Posterior vena cava (tissue), 2 donors: Measurements from ENCODE around the gene GALNT9. TPM values are rescaled to one million over a fixed set of nuclear protein-coding genes. Genes with fewer than 3 reads are reported as not detected.
A peak's percentile ranks its signal among the peaks of the same experiment; 100 is the strongest.

Experiments used
- DNase-seq: peaks from one replicate; pipeline ENCODE4 v3.0.0-alpha.2; 2020; ENCODE audit warnings: low spot score
- intact Hi-C, 2 donors: fragments of 100-400 bp; cut with DNase I; formaldehyde crosslinking; loops; one replicate each; pipeline versions ENCODE4 v1.14.1 to v1.14.2; 2022 to 2023
- long read RNA-seq, 2 donors: library from polyadenylated mRNA; unstranded; transcript quantifications; one replicate each; pipeline ENCODE4 v2.0.0, GENCODE V29; 2020 to 2021
- total RNA-seq, 2 donors: library from RNA; stranded (reverse); fragmentation: NEBNext Ultra II Directional; extraction: Animal tissue kit (Norgen Biotek cat#: 25700); gene quantifications; one replicate each; pipeline ENCODE4 v1.2.1, GENCODE V29; 2021
- donor health status: DM: yes; HTN: yes; CAD: no.
- donor health status: DM: yes; HTN: yes; CAD: no.

The GALNT9 gene
- total RNA-seq, result not detected
- long read RNA-seq, donor 1, result 0 reads
- long read RNA-seq, donor 2, partial matches to known transcripts, result 0 of 1 reads
- long read RNA-seq, donor 2, other reads (novel, unspliced or antisense), result 1 of 1 reads

DNA sequence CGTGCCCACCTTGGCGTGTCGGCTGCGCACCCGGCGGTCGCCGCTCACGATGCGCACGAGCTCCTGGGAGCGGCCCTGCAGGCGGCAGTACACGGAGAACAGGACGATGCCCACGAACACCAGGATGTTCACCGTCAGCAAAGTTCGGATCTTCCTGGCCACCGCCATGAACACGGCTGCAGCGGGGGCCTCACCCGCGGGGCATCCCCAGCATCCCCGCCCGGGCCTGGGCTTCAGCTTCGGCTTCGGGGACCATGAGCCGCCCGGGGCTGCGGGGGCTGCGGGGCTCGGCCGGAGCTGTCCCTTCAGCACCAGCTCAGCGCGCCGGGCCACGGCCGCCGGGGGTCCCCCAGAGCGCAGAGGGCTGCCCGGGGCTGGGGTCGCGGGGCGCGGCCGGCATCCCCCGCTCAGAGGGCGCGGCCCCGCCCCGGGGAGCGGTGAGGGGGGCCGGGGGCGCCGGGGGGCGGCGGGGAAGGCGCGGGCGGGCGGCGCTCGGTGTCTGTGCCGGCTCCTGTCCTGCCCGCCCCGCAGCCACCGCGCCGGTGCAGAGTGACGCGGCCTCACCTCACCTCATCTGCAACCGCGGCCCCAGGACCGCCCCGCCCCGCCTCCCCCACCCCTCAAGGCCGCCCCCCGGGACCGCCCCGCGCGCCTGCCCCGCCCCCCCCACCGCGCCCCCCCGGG lies at the start of gene GALNT9:
GALNT9 (minus strand) TSS at position 554 of the 684 bp plus-strand sequence; CDS start at position 168, 386 bp downstream.
- intact Hi-C loops, result no loop called here
- DNase-seq, result no peak

GRCh38 chr12:132379057-132379456 lies 49.7 kb upstream of the GALNT9 start:
- intact Hi-C loops, result loop anchor here in 1 of 2 donors (5.0 kb wide), 1 partner anchor 327 kb away; no protein-coding TSS in a partner anchor

GRCh38 chr12:132377147-132377546 lies 47.8 kb upstream of the GALNT9 start:
- DNase-seq, result no peak
- intact Hi-C loops, result loop anchor here in 1 of 2 donors (5.0 kb wide), 1 partner anchor 325 kb away; no protein-coding TSS in a partner anchor

More at GRCh38 chr12:132379057-132379456, 49.7 kb upstream of the GALNT9 start:
- DNase-seq, result peak; percentile 57

- intact Hi-C loops, result loop anchor here in 1 of 2 donors (5.0 kb wide), 1 partner anchor 324 kb away; no protein-coding TSS in a partner anchor
- no peak for DNase-seq
Observed at GRCh38 chr12:132376464-132376830, 47.1 kb upstream of the GALNT9 start.

GRCh38 chr12:132375747-132376463 lies 46.5 kb upstream of the GALNT9 start:
- peak; percentile 67 for DNase-seq

GRCh38 chr12:132374612-132375445 lies 45.4 kb upstream of the GALNT9 start:
- intact Hi-C loops, result loop anchor here in 1 of 2 donors (5.0 kb wide), 1 partner anchor 323 kb away; no protein-coding TSS in a partner anchor
- DNase-seq, result peak; percentile 66

More at GRCh38 chr12:132375747-132376463, 46.5 kb upstream of the GALNT9 start:
- intact Hi-C loops, result loop anchor here in 1 of 2 donors (5.0 kb wide), 1 partner anchor 324 kb away; no protein-coding TSS in a partner anchor

- intact Hi-C loops, result no loop called here
Observed at GRCh38 chr12:132373901-132374611, 44.7 kb upstream of the GALNT9 start.

DNA sequence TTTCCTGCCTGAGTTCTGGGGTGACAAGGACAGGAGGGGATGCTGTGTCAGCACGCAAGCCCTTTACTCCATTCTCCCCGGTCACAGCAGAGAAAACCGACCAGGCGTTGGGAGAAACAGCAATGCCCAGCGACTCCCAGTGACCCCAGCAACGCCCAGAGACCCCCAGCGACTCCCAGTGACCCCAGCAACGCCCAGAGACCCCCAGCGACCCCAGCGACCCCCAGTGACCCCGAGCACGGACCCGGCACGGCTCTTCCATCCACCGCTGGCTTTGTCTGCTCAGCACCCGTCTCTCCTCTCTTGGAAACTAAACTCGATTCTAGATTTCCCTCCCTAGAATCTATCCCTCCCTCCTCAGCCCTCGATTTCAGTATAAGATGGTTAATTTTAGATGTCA lies 38.5 kb upstream of the GALNT9 start:
- intact Hi-C loops, result no loop called here
- peak; percentile 48 for DNase-seq

More at GRCh38 chr12:132373901-132374611, 44.7 kb upstream of the GALNT9 start:
- peak; percentile 80 for DNase-seq

DNA sequence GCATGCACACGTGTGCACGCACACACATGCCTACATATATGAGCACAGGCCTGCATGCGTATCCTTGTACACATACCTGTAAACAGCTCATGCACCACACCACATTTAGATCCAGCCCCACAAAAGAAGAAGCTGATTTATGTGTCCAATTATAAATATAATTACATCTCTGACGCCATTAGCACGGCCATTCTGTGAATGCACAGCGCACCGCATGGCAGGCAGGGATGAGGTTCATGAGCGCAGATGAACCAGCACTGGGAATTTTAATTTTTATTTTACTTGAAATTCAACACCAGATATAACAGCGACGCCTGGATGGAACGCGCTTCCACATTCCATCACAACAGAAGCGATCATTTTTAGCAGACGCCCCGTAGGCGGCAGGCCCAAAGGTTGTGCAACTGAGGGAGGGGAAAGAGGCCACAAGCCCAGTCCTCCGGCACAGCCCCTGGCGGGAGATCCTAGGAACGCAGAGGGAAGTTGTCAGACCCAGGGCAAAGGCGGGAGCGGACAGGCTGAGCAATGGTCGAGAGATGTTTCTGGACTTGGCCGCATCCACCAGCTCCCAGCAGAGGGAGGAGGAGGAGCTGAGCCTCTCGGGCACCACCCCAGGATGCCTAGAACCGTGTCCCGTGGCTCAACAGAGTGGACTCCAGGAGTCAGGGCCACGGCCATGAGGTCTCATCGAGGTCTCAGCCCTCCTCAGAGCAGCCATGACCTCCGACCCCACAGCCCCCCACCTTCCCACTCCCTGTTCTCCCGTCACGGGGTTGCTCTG lies 37.9 kb upstream of the GALNT9 start:
- peak; percentile 79 for DNase-seq
- intact Hi-C loops, result no loop called here

GRCh38 chr12:132366341-132366861 lies 37.0 kb upstream of the GALNT9 start:
- intact Hi-C loops, result no loop called here
- DNase-seq, result peak; percentile 62

GRCh38 chr12:132365226-132365625 lies 35.8 kb upstream of the GALNT9 start:
- intact Hi-C loops, result no loop called here
- peak; percentile 40 for DNase-seq

GRCh38 chr12:132364348-132364902 lies 35.0 kb upstream of the GALNT9 start:
- peak; percentile 65 for DNase-seq
- intact Hi-C loops, result no loop called here

GRCh38 chr12:132363661-132364347 lies 34.4 kb upstream of the GALNT9 start:
- intact Hi-C loops, result no loop called here
- peak; percentile 62 for DNase-seq

DNA sequence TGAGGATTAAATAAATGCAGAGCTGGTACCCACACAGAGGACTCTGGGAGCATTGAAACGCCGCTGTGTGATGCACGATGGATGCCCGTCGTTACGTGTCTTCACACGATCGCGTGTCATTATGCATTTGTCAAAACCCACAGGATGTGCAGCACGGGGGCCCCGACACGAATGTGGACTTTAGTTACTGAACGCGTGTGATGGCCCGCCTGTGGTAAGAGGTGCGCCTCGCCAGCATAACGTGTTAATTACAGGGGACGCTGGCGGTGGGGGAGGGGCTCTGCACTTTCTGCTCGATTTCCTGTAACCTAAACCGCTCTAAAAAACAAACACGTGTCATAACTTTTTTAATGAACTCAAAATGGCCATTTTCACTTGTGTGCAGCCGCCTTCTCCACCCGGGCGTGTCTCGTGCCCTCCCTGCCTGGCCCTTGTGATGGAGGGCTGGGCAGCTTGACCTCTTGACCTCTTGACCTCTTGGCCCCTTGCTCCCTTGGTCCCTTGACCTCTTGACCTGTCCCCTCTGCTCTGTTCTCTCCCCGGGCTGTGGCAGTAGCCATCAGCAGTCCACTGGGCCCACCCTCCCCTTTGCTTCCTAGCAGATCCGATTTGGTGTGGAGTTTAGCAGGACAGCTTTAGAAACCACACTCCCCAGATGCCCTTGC lies 33.7 kb upstream of the GALNT9 start:
- intact Hi-C loops, result no loop called here
- DNase-seq, result peak; percentile 78

DNA sequence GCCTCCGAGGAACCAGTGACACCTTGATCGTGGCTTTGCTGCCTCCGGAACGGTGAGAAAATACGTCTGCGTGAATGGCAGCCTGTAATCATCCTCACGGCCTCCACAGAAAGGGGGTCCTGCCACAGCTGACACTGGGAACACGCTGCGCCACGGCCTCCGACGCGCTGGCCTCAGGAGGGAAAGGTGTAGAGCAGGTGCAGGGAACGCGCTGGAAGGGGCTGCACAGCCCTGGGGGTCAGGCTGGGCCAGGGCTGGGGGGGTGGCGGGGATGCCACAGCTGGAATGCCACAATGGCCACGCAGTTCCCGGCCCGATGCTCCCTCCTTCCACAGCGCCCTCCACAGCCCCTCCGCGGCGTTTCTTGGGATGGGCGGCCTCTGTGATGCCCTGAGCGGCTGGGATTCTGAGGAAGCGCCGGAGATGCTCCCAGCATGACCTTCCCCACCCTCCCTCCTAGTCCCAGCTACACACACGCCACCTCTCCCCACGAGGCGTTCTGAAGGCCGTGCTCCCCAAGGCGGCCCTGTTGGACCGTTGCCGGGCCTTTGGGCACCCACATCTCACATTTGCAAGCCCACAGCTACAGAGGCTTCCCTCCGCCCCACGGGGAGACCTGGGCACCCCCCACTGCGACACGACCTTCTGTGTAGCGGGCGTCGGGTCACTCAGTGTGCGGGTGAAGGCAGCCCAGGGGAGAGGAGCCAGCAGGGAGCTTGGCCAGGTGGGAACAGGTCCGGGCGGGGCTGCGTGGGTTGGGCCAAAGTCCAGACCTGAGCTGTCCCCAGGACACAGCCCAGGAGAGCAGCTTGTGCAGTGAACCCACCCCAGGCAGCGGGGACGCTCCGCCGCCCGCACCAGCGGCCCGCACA lies 31.8 kb upstream of the GALNT9 start:
- intact Hi-C loops, result no loop called here
- peak; percentile 61 for DNase-seq
